ENCODE data around the gene ARMC3. TPM values are rescaled to one million over a fixed set of nuclear protein-coding genes. Genes with fewer than 3 reads are reported as not detected.
"Not testable (repeated sequence)": the region's sequence is repeated elsewhere in the genome, so short reads cannot be mapped to it uniquely, and the experiment has no call there.

The ARMC3 gene
- total RNA-seq, 1 donor from 2014 or later = 2.2 TPM

- DNase-seq (ENCODE audit: low spot score) = no peak
Measured at GRCh38 chr10:22925088-22925487, 2.8 kb upstream of the ARMC3 start.

GRCh38 chr10:22927166-22927565 lies 687 bp upstream of the ARMC3 start:
- no peak for DNase-seq (ENCODE audit: low spot score)

- not testable (repeated sequence) for DNase-seq (ENCODE audit: low spot score)
Measured at GRCh38 chr10:22929053-22929452, 1.2 kb downstream of the ARMC3 start.

- DNase-seq (ENCODE audit: low spot score) = no peak
Measured at GRCh38 chr10:22931948-22932347, 4.1 kb downstream of the ARMC3 start.

GRCh38 chr10:22932626-22933370 lies 4.9 kb downstream of the ARMC3 start:
- no peak for DNase-seq (ENCODE audit: low spot score)

- DNase-seq (ENCODE audit: low spot score) = no peak
Measured at GRCh38 chr10:22934726-22935125, 6.9 kb downstream of the ARMC3 start.

- no peak for DNase-seq (ENCODE audit: low spot score)
Measured at GRCh38 chr10:22942437-22942836, 14.6 kb downstream of the ARMC3 start.

- no peak for DNase-seq (ENCODE audit: low spot score)
Measured at GRCh38 chr10:22945934-22946673, 18.3 kb downstream of the ARMC3 start.

GRCh38 chr10:22954970-22955369 lies 27.1 kb downstream of the ARMC3 start:
- DNase-seq (ENCODE audit: low spot score) = no peak

- DNase-seq (ENCODE audit: low spot score) = no peak
Measured at GRCh38 chr10:22958338-22958737, 30.5 kb downstream of the ARMC3 start.

- DNase-seq (ENCODE audit: low spot score) = no peak
Measured at GRCh38 chr10:22959292-22959691, 31.4 kb downstream of the ARMC3 start.

GRCh38 chr10:22959950-22960349 lies 32.1 kb downstream of the ARMC3 start:
- DNase-seq (ENCODE audit: low spot score) = no peak

- no peak for DNase-seq (ENCODE audit: low spot score)
Measured at GRCh38 chr10:22962817-22963216, 35.0 kb downstream of the ARMC3 start.

GRCh38 chr10:22969704-22970103 lies 41.9 kb downstream of the ARMC3 start:
- DNase-seq (ENCODE audit: low spot score) = no peak

- peak; percentile 32 for DNase-seq (ENCODE audit: low spot score)
Measured at GRCh38 chr10:22976534-22976933, 48.7 kb downstream of the ARMC3 start.

- DNase-seq (ENCODE audit: low spot score) = no peak
Measured at GRCh38 chr10:22977751-22978150, 49.9 kb downstream of the ARMC3 start.

- DNase-seq (ENCODE audit: low spot score) = no peak
Measured at GRCh38 chr10:22978287-22978686, 50.4 kb downstream of the ARMC3 start.

- no peak for DNase-seq (ENCODE audit: low spot score)
Measured at GRCh38 chr10:22978918-22979317, 51.1 kb downstream of the ARMC3 start.

GRCh38 chr10:22980822-22981221 lies 53.0 kb downstream of the ARMC3 start:
- DNase-seq (ENCODE audit: low spot score) = no peak

GRCh38 chr10:22984066-22984465 lies 56.2 kb downstream of the ARMC3 start:
- no peak for DNase-seq (ENCODE audit: low spot score)

GRCh38 chr10:22986771-22987542 lies 59.1 kb downstream of the ARMC3 start:
- peak; percentile 68 for DNase-seq (ENCODE audit: low spot score)

All from umbilical cord (tissue), 2 donors.